Measurements from ENCODE around the gene NLRX1.

DNA sequence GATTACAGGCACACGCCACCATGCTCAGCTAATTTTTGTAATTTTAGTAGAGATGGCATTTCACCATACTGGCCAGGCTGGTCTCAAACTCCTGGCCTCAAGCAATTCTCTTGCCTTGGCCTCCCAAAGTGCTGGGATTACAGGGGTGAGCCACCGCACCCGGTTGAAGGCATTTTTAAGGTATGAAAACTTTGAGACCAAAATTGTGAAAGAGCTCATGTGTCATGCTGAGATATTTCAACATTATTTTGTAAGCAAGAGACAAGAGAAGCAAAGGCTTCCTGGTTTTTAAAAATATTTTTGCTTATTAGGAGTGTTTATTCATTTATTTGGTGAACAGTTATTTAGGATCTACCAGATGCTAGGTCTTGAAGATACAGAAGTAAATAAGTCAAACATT, 23.6 kb downstream of the NLRX1 start:
- TF ChIP-seq EZH2phosphoT487 (IDR thresholded peaks at IDR 0.05; ENCODE audit: insufficient read depth, low read depth) (no peak), EZH2 (IDR thresholded peaks at IDR 0.05; ENCODE audit: insufficient read depth, poor library complexity, severe bottlenecking) (no peak)
